HL-60 (cell line): ENCODE results near the gene ITIH4.

ENCODE experiments used
- TF ChIP-seq, protein P1 (sequence below): IDR thresholded peaks from one replicate; pipeline ENCODE4 v1.5.1; 2011; ENCODE audit warnings: low read length, control low read depth, inconsistent platforms; ENCODE audit not compliant: insufficient read depth
- TF ChIP-seq, protein P2 (sequence below): IDR thresholded peaks from 2 replicates; pipeline ENCODE4 v1.6.1; 2012; ENCODE audit warnings: low read depth; ENCODE audit not compliant: insufficient replicate concordance

DNA sequence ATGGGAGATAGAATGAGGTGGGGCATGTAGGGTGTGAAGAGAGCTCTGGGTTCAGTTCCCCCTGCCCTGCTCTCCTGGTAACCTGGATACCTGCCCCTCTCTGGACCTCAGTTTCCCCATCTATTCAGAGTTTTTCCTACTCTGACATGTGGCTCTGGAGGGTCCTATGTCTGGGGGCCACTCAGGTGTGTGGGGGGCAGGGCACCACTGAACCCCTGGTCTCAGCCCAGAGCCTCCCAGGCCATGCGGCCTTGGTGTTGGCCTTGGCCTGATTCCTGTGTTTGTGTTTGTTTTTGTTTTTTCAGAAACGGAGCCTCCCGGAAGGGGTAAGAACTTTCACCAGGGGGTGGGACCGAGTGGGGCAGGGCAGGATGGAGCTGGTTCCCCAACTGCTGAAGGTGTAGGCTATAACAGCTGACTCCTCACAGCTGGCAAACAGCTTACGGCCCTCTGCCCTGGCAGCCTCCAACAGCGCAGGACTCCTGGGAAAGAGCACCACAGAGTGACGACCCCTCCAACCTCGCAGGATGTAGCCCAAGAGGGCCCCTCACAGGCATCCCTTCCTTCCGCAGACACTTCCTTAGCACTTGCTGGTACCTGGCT lies 35.1 kb downstream of the ITIH4 start:
- TF ChIP-seq, protein P1, sequence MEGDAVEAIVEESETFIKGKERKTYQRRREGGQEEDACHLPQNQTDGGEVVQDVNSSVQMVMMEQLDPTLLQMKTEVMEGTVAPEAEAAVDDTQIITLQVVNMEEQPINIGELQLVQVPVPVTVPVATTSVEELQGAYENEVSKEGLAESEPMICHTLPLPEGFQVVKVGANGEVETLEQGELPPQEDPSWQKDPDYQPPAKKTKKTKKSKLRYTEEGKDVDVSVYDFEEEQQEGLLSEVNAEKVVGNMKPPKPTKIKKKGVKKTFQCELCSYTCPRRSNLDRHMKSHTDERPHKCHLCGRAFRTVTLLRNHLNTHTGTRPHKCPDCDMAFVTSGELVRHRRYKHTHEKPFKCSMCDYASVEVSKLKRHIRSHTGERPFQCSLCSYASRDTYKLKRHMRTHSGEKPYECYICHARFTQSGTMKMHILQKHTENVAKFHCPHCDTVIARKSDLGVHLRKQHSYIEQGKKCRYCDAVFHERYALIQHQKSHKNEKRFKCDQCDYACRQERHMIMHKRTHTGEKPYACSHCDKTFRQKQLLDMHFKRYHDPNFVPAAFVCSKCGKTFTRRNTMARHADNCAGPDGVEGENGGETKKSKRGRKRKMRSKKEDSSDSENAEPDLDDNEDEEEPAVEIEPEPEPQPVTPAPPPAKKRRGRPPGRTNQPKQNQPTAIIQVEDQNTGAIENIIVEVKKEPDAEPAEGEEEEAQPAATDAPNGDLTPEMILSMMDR: no peak
- TF ChIP-seq, protein P2, sequence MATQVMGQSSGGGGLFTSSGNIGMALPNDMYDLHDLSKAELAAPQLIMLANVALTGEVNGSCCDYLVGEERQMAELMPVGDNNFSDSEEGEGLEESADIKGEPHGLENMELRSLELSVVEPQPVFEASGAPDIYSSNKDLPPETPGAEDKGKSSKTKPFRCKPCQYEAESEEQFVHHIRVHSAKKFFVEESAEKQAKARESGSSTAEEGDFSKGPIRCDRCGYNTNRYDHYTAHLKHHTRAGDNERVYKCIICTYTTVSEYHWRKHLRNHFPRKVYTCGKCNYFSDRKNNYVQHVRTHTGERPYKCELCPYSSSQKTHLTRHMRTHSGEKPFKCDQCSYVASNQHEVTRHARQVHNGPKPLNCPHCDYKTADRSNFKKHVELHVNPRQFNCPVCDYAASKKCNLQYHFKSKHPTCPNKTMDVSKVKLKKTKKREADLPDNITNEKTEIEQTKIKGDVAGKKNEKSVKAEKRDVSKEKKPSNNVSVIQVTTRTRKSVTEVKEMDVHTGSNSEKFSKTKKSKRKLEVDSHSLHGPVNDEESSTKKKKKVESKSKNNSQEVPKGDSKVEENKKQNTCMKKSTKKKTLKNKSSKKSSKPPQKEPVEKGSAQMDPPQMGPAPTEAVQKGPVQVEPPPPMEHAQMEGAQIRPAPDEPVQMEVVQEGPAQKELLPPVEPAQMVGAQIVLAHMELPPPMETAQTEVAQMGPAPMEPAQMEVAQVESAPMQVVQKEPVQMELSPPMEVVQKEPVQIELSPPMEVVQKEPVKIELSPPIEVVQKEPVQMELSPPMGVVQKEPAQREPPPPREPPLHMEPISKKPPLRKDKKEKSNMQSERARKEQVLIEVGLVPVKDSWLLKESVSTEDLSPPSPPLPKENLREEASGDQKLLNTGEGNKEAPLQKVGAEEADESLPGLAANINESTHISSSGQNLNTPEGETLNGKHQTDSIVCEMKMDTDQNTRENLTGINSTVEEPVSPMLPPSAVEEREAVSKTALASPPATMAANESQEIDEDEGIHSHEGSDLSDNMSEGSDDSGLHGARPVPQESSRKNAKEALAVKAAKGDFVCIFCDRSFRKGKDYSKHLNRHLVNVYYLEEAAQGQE: no peak
